GM12878 (cell line): ENCODE measurements around the gene CYP46A1.

ENCODE experiments used
- ATF7 ChIP-seq: fragments of 450-650 bp; IDR thresholded peaks from 2 replicates; pipeline ENCODE4 v1.6.1; 2016; ENCODE audit warnings: low read depth, mild to moderate bottlenecking
- CBFB ChIP-seq: IDR thresholded peaks from 2 replicates; pipeline ENCODE4 v1.6.1; 2016; ENCODE audit warnings: antibody characterized with exemption, low read depth
- CBX5 ChIP-seq: sonication (generic); IDR thresholded peaks from 2 replicates; pipeline ENCODE4 v1.6.1; 2016; ENCODE audit warnings: low read depth, moderate library complexity, mild to moderate bottlenecking, inconsistent platforms
- KDM1A ChIP-seq: fragments of 200-600 bp; sonication (generic); IDR thresholded peaks from 2 replicates; pipeline ENCODE4 v1.6.1; 2016; ENCODE audit warnings: borderline replicate concordance
- NR2C1 ChIP-seq: fragments of 450-650 bp; IDR thresholded peaks from 2 replicates; pipeline ENCODE4 v1.6.1; 2017; ENCODE audit warnings: antibody characterized with exemption, mild to moderate bottlenecking, moderate library complexity
- POLR2AphosphoS5 ChIP-seq: IDR thresholded peaks from 2 replicates; pipeline ENCODE4 v1.6.1; 2011; ENCODE audit warnings: mild to moderate bottlenecking, low read length, inconsistent platforms
- POU2F2 ChIP-seq: IDR thresholded peaks from 3 replicates; pipeline ENCODE4 v1.6.1; 2011; ENCODE audit warnings: low read depth, mild to moderate bottlenecking, low read length, borderline replicate concordance
- RBBP5 ChIP-seq: fragments of 200-600 bp; sonication (generic); conservative IDR thresholded peaks from 2 replicates; pipeline ENCODE4 v1.6.1; 2016
- RCOR1 ChIP-seq: conservative IDR thresholded peaks from 2 replicates; pipeline ENCODE4 v1.6.1; 2012; ENCODE audit warnings: low read depth, low read length, improper control_type of control experiment
- RFX5 ChIP-seq: IDR thresholded peaks from 2 replicates; pipeline ENCODE4 v1.6.1; 2011; ENCODE audit warnings: low read depth, low read length, improper control_type of control experiment
- SP1 ChIP-seq: IDR thresholded peaks from one replicate; pipeline ENCODE4 v1.6.1; 2011; ENCODE audit warnings: low read depth, low read length
- SRF ChIP-seq, 2 experiments: IDR thresholded peaks; 2 replicates each; pipeline ENCODE4 v1.6.1; 2011; ENCODE audit warnings: low read depth in 2 of 2, low read length in 2 of 2, mild to moderate bottlenecking in 1 of 2, moderate library complexity in 1 of 2
- TF ChIP-seq, protein P1 (sequence below), 3 experiments: IDR thresholded peaks in 2 of 3; conservative IDR thresholded peaks in 1 of 3; 2 replicates each; pipeline ENCODE4 v1.5.1; 2011; ENCODE audit warnings: low read depth in 3 of 3, low read length in 3 of 3, mild to moderate bottlenecking in 3 of 3, control low read depth in 2 of 3, moderate library complexity in 2 of 3, inconsistent platforms in 1 of 3, mixed read lengths in 1 of 3; ENCODE audit not compliant: control insufficient read depth in 2 of 3, insufficient read depth in 1 of 3; ENCODE audit errors: extremely low read depth in 1 of 3

DNA sequence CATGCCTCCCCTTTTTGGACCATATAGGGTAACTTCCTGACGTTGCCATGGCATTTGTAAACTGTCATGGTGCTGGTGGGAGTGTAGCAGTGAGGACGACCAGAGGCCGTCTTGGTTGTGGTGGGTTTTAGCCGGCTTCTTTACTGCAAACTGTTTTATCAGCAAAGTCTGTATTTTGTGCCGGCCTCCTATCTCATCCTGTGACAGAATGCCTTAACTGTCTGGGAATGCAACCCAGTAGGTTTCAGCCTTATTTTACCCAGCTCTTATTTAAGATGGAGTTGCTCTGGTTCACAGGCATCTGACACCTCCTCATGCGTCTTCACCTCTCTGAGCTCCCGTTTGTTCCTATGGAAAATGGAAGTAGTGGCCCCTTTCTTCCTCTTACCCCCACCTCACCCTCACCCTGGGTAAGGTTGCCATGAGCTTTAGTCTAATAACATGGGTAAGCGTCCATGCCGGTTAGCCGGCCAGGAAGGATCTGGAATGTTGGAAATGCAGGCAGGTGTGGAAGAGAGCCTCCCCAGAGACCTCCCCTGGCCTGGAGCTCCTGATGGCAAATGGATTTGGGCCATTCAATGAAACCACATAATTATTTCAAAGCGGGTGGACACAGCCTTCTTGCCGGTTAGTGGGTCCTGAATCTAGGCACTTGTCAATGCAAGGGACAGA lies 20.6 kb upstream of the CYP46A1 start:
- TF ChIP-seq RCOR1: no peak
- no peak for TF ChIP-seq CBX5
- no peak for TF ChIP-seq SRF (IDR thresholded peaks at IDR 0.05; ENCODE audit: low read depth in 2 of 2, low read length in 2 of 2)
- no peak for TF ChIP-seq ATF7
- TF ChIP-seq RBBP5: no peak
- TF ChIP-seq CBFB: no peak
- TF ChIP-seq, protein P1, sequence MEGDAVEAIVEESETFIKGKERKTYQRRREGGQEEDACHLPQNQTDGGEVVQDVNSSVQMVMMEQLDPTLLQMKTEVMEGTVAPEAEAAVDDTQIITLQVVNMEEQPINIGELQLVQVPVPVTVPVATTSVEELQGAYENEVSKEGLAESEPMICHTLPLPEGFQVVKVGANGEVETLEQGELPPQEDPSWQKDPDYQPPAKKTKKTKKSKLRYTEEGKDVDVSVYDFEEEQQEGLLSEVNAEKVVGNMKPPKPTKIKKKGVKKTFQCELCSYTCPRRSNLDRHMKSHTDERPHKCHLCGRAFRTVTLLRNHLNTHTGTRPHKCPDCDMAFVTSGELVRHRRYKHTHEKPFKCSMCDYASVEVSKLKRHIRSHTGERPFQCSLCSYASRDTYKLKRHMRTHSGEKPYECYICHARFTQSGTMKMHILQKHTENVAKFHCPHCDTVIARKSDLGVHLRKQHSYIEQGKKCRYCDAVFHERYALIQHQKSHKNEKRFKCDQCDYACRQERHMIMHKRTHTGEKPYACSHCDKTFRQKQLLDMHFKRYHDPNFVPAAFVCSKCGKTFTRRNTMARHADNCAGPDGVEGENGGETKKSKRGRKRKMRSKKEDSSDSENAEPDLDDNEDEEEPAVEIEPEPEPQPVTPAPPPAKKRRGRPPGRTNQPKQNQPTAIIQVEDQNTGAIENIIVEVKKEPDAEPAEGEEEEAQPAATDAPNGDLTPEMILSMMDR (IDR thresholded peaks at IDR 0.05 in 2 of 3, conservative IDR thresholded peaks at IDR 0.05 in 1 of 3; ENCODE audit: control insufficient read depth in 2 of 3, extremely low read depth in 1 of 3, insufficient read depth in 1 of 3, low read depth in 3 of 3, low read length in 3 of 3): no peak
- no peak for TF ChIP-seq POLR2AphosphoS5
- TF ChIP-seq NR2C1: no peak
- TF ChIP-seq KDM1A: no peak
- TF ChIP-seq POU2F2: no peak
- TF ChIP-seq RFX5: no peak
- TF ChIP-seq SP1: no peak
